ENCODE measurements around the gene GFY.

Gene GFY

DNA sequence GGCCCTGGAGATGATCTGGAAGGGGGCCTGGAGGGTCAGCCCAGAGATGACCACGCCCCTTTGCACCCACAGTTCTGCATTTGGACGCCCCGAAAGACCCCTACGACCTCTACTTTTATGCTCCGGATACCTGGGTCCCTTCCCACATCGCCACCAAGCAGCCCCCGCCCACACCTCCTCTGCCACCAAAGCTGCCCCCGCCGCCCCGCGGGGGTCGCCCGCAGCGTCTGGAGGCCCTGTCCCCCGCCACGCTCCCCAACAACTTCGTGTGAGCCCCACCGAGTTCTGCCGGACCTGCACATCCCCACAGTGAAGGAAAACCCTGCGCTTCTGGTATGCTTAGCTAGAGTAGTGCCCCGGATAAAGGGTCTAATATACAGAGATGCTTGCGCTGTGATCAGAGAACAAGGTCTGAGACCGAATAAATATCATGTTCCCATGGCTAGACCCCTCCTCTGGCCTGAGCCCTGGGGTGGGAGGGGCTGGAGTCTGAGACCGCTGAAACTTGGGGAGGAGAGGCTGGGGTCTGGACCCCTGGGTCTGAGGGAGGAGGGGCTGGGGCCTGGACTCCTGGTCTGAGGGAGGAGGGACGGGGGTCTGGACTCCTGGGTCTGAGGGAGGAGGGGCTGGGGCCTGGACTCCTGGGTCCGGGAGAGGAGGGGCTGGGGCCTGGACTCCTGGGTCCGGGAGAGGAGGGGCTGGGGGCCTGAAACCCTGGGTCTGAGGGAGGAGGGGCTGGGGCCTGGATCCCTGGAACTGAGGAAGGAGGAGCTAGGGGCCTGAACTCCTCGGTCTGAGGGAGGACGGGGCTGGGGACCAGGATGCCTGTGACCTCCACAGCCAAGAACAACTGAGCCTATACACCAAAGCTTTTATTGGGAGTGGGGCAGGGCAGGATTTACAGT, 3.6 kb downstream of the GFY start:
- no peak for DNase-seq (ENCODE audit: low read depth)
- TF ChIP-seq, protein P1, sequence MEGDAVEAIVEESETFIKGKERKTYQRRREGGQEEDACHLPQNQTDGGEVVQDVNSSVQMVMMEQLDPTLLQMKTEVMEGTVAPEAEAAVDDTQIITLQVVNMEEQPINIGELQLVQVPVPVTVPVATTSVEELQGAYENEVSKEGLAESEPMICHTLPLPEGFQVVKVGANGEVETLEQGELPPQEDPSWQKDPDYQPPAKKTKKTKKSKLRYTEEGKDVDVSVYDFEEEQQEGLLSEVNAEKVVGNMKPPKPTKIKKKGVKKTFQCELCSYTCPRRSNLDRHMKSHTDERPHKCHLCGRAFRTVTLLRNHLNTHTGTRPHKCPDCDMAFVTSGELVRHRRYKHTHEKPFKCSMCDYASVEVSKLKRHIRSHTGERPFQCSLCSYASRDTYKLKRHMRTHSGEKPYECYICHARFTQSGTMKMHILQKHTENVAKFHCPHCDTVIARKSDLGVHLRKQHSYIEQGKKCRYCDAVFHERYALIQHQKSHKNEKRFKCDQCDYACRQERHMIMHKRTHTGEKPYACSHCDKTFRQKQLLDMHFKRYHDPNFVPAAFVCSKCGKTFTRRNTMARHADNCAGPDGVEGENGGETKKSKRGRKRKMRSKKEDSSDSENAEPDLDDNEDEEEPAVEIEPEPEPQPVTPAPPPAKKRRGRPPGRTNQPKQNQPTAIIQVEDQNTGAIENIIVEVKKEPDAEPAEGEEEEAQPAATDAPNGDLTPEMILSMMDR (IDR thresholded peaks at IDR 0.05; ENCODE audit: insufficient read depth, low read depth, low read length, missing control alignments) = no peak
- H3K4me3 ChIP-seq (ENCODE audit: low read depth, low read length) = no peak overlapping the region

DNA sequence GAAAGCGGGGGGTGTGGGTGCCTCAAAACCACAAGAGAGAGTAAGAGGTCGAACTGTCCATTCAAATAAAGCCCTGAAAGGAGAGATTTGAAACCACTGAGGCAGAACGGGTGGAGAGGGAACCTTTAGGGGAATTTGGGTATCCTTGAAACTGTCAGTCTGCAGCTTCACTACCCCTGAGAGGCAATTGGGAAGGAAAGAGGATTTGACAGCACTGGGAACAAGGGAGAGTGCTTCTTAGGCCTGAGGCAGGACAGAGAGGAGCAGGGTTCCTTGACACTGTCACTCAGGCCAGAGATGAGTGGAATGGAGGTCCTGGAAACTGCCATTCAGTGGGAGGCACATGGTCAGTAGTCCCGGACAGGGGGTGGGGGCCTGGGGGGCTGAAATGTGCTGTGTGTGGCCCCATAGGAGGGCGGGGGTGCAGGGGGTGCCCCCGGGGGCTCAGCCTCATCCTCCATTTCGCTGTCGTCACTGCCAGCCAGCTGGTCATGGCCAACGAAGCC, 5.0 kb downstream of the GFY start:
- TF ChIP-seq, protein P1 (IDR thresholded peaks at IDR 0.05; ENCODE audit: insufficient read depth, low read depth, low read length, missing control alignments) = no peak
- H3K4me3 ChIP-seq (ENCODE audit: low read depth, low read length) = no peak overlapping the region
- DNase-seq (ENCODE audit: low read depth) = no peak

DNA sequence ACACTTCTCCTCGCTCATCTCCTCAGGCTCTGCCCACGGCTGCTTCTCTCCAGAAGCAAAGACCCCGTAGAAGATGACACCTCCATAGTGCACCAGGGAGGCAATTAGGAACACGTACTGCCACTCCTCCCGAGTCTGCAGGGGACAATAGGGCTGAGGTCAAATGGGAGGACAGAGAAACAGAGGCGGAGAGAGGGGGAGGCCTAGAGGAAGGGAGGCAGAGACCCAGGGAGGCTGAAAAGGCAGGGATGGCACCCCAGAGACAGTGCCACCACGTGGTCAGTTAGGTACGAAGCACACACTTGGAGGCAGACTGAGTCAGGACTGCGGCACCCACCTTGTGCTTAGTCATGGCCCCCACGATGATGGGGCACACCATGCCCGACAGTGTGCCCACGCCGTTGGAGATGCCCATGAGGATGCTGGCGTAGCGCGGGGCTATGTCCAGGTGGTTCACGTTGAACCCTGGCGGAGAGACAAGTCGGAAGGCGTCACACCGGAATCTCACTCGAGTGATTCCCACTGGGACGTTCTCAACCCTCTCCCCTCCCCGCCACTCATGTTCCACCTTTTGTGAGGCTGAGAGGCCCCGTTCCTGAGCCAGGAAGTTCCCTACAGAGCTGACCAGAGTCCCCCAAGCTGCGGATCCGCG, 5.6 kb downstream of the GFY start:
- DNase-seq (ENCODE audit: low read depth) = no peak
- H3K4me3 ChIP-seq (ENCODE audit: low read depth, low read length) = no peak overlapping the region
- TF ChIP-seq, protein P1 (IDR thresholded peaks at IDR 0.05; ENCODE audit: insufficient read depth, low read depth, low read length, missing control alignments) = peak; percentile 38

DNA sequence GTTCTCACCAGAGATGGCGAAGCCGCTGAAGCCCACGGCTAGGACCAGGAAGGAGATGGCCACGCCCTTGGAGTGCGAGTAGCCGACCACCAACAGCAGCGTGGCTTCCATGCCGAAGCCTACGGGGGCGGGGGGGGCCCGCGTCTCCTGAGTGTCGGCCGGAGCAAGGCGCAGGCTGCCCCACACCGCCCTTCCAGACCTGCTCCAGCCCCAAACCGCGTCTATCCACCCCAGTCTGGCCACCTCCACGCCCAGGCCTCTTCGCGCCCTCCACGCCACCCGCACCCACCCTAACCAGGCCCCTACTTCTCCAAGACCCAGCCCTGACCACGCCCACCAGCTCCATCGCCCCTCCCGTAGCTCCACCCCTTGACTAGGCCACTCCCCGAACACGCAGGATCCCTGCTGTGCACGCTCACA, 6.2 kb downstream of the GFY start:
- no peak for DNase-seq (ENCODE audit: low read depth)
- TF ChIP-seq, protein P1 (IDR thresholded peaks at IDR 0.05; ENCODE audit: insufficient read depth, low read depth, low read length, missing control alignments) = no peak
- no peak overlapping the region for H3K4me3 ChIP-seq (ENCODE audit: low read depth, low read length)

DNA sequence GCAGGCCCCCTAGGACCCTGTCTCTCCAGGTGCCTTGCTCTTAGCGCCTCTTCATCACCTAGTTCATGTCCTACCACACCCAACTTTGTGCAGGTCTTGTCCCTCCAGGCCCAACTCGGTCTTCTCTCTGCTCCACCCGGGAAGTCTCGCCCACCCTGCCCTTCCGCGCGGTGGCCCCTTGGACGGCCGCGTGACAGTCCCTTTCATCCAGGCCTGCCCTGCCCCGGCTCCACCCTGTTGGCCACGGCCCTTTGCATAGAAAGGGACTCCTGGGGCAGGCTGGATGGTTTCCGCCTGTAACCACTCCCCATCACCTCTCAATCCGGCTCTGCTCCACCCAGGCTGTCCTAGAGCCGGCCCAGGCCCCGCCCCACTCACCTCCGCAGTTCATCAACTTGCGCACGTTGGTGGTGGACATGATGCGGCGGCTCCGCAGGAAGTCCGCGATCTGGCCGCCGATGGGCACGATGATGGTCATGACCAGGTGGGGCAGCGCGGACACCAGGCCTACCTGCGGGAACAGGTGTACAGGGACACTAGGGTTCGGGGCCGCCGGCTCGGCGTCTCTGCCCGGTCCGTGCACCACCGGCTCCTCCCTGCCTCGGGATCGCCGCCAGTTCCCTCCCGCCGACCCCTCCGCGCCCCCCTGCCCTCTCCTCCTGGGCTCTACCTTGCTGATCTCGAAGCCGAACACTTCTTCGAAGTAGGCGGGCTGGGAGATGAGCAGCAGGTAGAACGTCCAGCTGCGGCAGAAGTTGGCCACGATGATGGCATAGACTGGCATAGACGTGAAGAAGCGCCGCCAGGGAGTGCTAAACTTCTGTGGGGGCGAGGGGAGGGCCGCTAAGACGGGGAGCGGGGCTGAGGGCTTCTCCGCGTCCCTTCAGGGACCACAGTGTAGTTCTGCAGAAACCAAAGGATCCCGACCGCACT, 7.2 kb downstream of the GFY start:
- TF ChIP-seq, protein P1 (IDR thresholded peaks at IDR 0.05; ENCODE audit: insufficient read depth, low read depth, low read length, missing control alignments) = no peak
- peak; percentile 48 for DNase-seq (ENCODE audit: low read depth)
- H3K4me3 ChIP-seq (ENCODE audit: low read depth, low read length) = no peak overlapping the region

DNA sequence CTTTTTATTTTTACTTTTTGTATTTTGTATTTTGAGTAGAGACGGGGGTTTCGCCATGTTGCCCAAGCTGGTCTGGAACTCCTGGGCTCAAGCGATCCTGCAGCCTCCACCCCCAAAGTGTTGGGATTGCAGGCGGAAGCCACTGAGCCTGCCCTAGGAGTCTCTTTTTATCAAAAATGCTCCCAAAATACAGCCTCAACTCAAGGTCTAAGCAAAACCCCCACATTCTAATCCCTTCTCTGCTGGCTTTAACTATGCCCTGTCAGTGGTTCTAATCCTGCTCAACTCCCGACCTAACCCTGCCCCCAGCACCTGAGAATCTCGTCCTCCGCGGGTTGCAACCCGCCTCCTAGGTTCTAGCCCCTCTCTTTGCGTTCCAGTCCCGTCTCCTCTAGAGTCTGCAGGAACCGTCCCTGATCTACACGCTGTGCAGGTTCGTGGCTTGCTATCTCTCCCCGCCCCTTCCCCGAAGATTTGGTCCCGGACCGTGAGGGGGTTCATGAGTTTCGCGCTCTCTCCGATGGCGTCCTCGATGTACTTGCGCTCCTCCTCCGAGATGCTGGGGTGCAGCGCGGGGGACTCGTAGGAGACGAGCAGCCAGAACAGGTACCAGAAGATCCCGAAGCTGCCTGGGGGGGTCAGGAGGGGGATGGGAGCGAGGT, 8.2 kb downstream of the GFY start:
- TF ChIP-seq, protein P1 (IDR thresholded peaks at IDR 0.05; ENCODE audit: insufficient read depth, low read depth, low read length, missing control alignments) = no peak
- no peak for DNase-seq (ENCODE audit: low read depth)
- no peak overlapping the region for H3K4me3 ChIP-seq (ENCODE audit: low read depth, low read length)

Measured in GM12865 (cell line).